Left colon (tissue), 2 donors: Measurements from ENCODE around the gene MAPK11. TPM values are rescaled to one million over a fixed set of nuclear protein-coding genes. Genes with fewer than 3 reads are reported as not detected.

Experiments
- ATAC-seq: fragments of 200-7000 bp; cut with Tn5 transposase; one replicate; pipeline ENCODE4 v1.9.1; 2020; ENCODE audit warnings: mild to moderate bottlenecking, moderate library complexity
- DNase-seq, 2 donors: peaks; one replicate each; pipeline ENCODE4 v3.0.0-alpha.2; 2020
- intact Hi-C, 2 donors: fragments of 100-400 bp; cut with DNase I in 1 of 2; cut with micrococcal nuclease in 1 of 2; formaldehyde crosslinking; loops; one replicate each; pipeline versions ENCODE4 v1.11.2 to v1.14.0; 2022; cut with DNase I, micrococcal nuclease
- total RNA-seq, 2 donors: library from RNA; stranded (reverse); fragmentation: NEBNext Ultra II Directional; extraction: Animal tissue kit (Norgen Biotek cat#: 25700); gene quantifications; one replicate each; pipeline ENCODE4 v1.2.1, GENCODE V29; 2021
- donor health status: DM: no; HTN: no; CAD: no.
- donor health status: DM: yes; HTN: yes; CAD: no.

Gene MAPK11
- total RNA-seq, 2 donors from 2014 or later: 1.2 to 1.9 TPM

GRCh38 chr22:50309601-50309991 lies 39.4 kb upstream of the MAPK11 start:
- ATAC-seq (no peak), DNase-seq (no peak)
- intact Hi-C loops: no loop called here

DNA sequence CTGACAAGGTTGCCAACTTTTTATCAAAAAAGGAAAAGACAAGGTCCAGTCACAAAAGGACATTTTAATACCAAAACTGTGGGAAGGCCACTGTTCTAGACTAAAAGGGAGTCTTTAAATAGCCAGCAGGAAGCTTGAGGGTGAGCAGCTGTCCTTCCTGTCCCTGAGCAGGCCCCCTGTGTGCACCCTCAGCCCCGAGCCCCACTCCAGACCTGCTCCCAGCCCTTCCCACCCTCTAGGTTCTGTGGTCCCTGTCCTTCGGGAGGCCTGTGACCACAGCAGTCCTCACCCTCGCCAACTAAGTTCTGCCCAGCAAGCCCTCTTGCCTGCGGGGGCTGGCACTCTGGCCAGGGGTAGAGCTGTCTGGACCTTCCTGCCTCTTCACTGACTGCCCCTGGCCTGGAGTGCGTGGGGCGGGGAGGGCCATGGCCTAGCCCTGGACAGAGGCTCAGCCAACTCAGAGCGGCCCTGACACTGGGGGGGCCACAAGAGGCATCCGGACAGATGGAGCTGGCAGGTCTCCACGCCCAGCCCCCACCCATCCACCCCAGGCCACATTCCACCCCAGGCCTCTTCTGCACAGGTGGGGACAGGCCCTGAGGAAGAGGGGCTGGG lies 38.9 kb upstream of the MAPK11 start:
- no peak for DNase-seq
- ATAC-seq: no peak
- intact Hi-C loops: no loop called here

DNA sequence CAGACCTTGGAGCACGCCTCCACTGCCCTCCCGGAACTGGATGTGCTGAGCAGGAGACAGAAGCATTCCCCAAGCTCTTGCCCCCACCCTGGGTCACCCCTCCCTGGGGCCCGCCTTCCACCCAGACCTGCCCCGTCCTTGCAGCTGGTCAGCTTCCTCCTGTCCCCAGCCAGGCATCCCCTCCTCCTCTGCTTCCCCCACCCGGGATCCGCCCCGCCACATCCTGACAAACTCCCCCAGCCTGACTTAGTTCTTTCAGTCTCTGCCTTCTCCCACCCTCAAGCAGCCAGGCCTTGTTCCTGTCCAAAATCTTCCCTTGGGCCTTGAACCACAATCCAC lies 38.4 kb upstream of the MAPK11 start:
- intact Hi-C loops: no loop called here
- DNase-seq (peak; percentile 63 to 83), ATAC-seq (no peak)

DNA sequence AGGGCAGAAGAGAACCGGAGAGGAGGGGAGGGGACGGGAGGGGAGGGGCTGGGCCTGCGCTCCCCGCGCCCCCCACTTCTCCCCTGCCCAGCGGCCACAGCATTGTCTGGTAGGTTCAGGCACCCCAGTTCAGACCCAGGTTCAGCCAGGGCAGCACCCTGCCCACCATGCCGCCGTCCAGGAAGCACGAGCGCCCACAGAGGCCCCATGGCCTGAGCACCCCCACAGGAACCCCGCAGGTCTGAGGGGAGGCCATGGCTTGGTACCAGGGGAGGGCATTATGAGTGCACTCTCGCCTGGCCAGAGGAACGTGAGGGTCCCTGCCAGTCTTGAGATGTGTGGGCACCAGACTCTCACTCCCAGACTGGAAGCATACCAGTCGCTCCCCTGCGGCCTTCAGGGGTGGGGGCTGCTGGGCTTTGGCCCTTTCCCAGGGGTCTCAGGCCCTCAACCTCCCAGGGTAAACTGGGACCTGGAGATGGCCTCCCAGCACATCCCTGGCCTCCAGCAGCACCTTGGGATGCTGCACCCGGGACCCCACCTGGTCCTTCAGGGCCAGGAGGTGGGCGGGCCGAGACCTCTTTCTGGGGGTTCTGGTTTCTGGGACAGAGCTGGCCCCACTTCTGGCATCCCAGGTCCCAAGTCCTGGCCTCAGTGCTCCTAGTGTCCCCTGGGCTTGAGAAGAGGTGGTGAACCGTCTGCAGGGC lies 37.9 kb upstream of the MAPK11 start:
- no peak for ATAC-seq
- peak in 1 of 2 donors; percentile 48 for DNase-seq
- intact Hi-C loops: no loop called here

- peak; percentile 42 for ATAC-seq
- peak; percentile 81 to 84 for DNase-seq
- intact Hi-C loops: no loop called here
Measured at GRCh38 chr22:50306753-50307749, 36.9 kb upstream of the MAPK11 start, which contains the start of gene PLXNB2. PLXNB2 (minus strand) TSS chr22:50307646; CDS start chr22:50290584, 17,062 bp downstream.

- DNase-seq: peak; percentile 86 to 94
- intact Hi-C loops: no loop called here
- ATAC-seq: peak; percentile 62
Measured at GRCh38 chr22:50305923-50306566, 35.9 kb upstream of the MAPK11 start.

- ATAC-seq: peak; percentile 42
- intact Hi-C loops: no loop called here
- peak in 1 of 2 donors; percentile 64 for DNase-seq
Measured at GRCh38 chr22:50305393-50305922, 35.3 kb upstream of the MAPK11 start.

GRCh38 chr22:50304528-50305392 lies 34.6 kb upstream of the MAPK11 start:
- ATAC-seq (peak; percentile 24), DNase-seq (peak; percentile 70 to 74)
- intact Hi-C loops: no loop called here

DNA sequence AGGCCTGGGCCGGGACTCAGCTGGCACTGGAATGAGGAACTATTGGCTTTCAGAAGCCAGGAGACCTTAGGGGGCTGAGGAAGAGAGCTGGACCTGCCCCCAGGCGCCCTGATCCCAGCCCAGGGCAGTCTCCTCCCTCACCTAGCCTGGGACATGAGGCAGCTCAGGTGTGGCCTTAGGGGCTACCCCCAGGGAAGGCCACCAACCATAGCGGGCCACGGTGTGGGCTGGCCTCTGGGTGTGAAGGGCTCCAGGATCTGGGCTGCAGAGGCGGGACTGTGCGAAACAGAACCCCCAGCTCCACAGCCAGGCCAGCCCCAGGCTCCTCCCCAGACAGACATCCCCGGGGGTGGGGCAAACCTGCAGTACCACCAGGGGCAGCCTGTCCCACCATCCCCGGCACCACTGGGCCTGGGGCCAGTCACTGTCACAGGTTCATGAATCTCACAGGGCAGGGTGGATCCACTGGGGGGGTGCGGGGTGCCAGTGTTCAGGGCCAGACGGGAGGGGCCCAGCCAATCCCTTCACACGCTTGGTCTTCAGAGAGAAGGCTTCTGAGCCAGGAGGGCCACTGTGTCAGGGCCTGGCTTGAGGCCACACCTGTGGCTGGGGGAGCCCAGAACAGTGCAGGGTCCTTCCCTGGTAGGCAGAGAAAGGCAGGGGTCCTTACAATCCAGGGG lies 33.8 kb upstream of the MAPK11 start:
- intact Hi-C loops: no loop called here
- DNase-seq (peak; percentile 69 to 78), ATAC-seq (peak; percentile 25)

- intact Hi-C loops: no loop called here
- no peak for ATAC-seq
Measured at GRCh38 chr22:50303515-50303847, 33.3 kb upstream of the MAPK11 start.

DNA sequence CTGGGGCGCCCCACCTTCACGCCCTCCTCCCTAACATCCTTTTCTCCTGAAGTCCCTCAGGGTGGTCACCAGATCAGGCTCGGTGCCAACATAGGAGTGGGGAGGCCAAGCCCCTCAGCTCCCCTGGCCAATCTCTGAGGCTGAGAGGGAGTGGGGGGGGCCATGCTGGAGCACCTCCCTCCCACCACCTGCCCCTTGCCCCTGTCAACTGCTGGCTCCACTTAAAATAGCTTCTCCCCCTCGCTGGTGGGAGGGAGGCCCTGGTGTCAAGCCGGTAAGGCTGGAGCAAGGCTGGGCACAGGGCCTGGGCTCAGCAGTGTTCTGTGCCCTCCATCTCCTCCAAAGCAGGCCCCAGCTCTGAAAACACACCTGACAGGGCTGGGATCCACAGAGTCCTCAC lies 32.4 kb upstream of the MAPK11 start:
- no peak for ATAC-seq
- intact Hi-C loops: no loop called here
- DNase-seq: no peak

More at GRCh38 chr22:50303515-50303847, 33.3 kb upstream of the MAPK11 start:
- DNase-seq: no peak

DNA sequence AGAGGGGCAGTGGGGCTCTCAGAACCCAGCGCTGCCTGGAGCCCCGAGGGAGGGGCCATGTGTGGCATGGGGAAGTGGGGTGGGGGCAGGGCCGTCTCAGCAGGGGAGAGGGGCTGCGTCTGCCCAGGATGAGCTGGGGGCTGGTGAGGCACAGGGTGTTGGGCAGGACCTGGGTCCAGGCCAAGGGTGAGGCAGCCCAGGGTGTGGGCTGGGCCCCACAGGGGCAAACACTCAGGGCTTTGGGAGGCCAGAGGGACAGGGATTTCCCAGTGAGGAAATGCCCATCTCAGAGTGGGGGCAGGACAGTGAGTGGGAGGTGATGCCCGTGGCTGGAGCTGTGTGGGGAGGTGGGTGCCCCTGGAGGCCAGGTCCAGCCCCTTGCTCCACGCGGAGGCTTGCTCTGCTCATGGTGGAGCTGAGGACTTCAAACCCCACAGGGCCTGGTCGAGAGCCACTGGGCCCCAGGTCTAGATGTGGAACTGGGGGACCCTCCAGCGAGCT lies 31.9 kb upstream of the MAPK11 start:
- intact Hi-C loops: no loop called here
- peak; percentile 61 to 74 for DNase-seq
- ATAC-seq: peak; percentile 6

DNA sequence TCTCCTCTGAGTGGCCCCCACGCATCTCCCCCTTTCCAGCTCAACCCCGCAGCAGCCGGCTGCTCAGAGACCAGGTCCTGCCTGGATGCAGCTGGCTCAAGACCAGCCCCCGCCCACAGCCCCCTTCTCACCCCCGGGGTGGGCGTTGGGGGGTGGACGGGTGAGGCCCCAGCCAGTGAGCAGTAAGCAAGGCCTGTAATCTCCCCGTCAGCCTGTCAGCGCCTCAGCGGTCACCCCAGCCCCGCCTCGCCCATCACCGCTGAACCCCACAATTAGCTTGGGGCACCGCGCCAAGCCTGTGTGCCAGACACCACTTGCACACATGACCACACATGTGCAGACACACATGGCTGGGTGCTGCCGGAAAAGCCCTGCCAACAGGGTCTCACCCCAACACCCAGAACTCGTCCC lies 31.4 kb upstream of the MAPK11 start:
- intact Hi-C loops: no loop called here
- DNase-seq (peak in 1 of 2 donors; percentile 54), ATAC-seq (no peak)

DNA sequence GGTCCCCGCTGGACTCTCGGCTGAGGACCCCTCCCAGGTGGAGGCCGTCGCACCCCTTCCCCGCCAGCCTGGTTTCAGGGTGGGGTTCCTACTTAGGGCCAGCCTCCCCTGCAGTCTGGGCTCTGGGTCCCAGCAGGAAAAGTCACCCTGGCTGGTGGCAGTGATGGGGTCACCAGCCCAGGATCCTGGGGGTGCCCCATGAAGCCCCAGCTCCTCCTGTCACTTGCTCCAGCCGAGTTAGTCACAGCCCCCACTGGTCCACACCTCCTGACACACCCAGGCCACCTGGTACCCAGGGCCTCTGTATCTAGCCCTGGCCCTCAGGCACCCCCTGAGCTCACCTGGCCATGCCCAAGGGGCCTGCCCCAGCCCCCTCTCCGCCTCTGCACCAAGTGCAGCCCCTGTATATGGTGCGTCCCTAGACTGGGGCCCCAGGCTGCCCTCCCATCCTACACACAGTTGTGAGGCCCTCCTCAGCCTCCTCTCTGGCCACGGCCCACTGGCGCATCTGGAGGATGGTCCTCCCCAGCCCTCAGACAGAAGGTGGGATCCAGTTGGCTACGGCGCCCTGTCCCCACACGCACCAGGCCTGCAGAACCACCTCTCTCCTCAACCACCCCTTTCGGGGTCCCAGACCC lies 30.6 kb upstream of the MAPK11 start:
- no peak for DNase-seq
- intact Hi-C loops: no loop called here
- no peak for ATAC-seq

GRCh38 chr22:50299785-50300619 lies 29.8 kb upstream of the MAPK11 start:
- ATAC-seq (peak; percentile 59), DNase-seq (peak; percentile 84 to 89)
- intact Hi-C loops: no loop called here
